Activated CD8-positive, alpha-beta T cell treated with anti-CD3 and anti-CD28 coated beads for 36 hours (primary cell): ENCODE measurements around the gene ADA. TPM values are rescaled to one million over a fixed set of nuclear protein-coding genes. Genes with fewer than 3 reads are reported as not detected.

Source experiments
- ATAC-seq: fragments of 200-7000 bp; cut with Tn5 transposase; one replicate; pipeline ENCODE4 v1.10.0; 2021; ENCODE audit warnings: mild to moderate bottlenecking, moderate library complexity
- CTCF ChIA-PET: fragments of 350-600 bp; sonication (Branson Sonifier 250); formaldehyde crosslinking; loops from one replicate; lab custom pipeline; 2021; ENCODE audit warnings: antibody characterized with exemption; lab: Charles Lee
- POLR2A ChIA-PET: fragments of 350-600 bp; sonication (Branson Sonifier 250); formaldehyde crosslinking; loops from one replicate; lab custom pipeline; 2021; ENCODE audit warnings: antibody characterized with exemption; lab: Charles Lee
- DNase-seq: peaks from one replicate; pipeline ENCODE4 v3.0.0-alpha.2; 2020
- H3K27ac Mint-ChIP-seq: one replicate; pipeline ENCODE4 v1.8.0; 2021; ENCODE audit warnings: mild to moderate bottlenecking, mixed read lengths
- H3K27me3 Mint-ChIP-seq: one replicate; pipeline ENCODE4 v1.8.0; 2021; ENCODE audit warnings: mixed read lengths
- H3K36me3 Mint-ChIP-seq: one replicate; pipeline ENCODE4 v1.8.0; 2021; ENCODE audit warnings: low read depth, mixed read lengths
- H3K4me1 Mint-ChIP-seq: one replicate; pipeline ENCODE4 v1.8.0; 2021; ENCODE audit warnings: low read depth, mixed read lengths
- H3K4me3 Mint-ChIP-seq: one replicate; pipeline ENCODE4 v1.8.0; 2021; ENCODE audit warnings: mild to moderate bottlenecking, moderate library complexity, mixed read lengths
- H3K9me3 Mint-ChIP-seq: one replicate; pipeline ENCODE4 v1.8.0; 2021; ENCODE audit warnings: mixed read lengths
- intact Hi-C: fragments of 100-400 bp; cut with micrococcal nuclease; formaldehyde crosslinking; loops from one replicate; pipeline ENCODE4 v1.10.0; 2022
- total RNA-seq, 2 experiments: library from RNA; stranded (reverse); gene quantifications; one replicate each; pipeline ENCODE4 v1.2.3, GENCODE V29; 2021
- TF ChIP-seq, protein P1 (sequence below): fragments of 200-600 bp; IDR thresholded peaks from one replicate; pipeline ENCODE4 v1.8.0; 2022; ENCODE audit warnings: antibody characterized with exemption, mild to moderate bottlenecking

ADA gene
- total RNA-seq, 2 experiments from 2014 or later, result 32.8 to 36.7 TPM

DNA sequence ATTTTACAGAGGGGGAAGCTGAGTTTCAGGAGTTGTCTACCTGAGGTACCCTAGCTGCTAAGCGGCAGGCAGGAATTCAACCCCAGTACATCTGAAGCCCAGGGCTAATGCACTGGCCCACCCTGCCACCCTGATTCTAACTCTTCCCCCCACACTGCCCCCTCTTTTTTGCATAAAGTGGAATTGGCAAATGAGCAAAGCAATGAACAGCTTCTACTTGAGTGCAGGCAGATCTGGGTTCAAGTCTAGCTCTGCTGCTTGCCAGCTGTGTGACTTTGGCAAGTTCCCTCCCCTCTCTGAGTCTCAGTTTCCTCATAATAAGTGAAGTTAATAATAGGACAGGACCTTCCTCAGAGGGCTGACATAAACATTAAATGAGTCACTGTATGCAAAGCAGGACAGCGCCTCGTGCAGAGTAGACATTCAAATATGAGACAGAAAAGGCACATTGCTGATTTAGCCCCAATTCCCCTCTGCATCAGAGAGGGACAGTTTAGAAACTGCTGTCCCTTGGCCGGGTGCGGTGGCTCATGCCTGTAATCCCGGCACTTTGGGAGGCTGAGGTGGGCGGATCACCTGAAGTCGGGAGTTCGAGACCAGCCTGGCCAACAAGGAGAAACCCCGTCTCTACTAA, 4.7 kb downstream of the ADA start:
- POLR2A ChIA-PET, result interaction anchor here (1.2 kb wide), 1 partner anchor 38 kb away, joined by 3 read pairs; no protein-coding TSS in a partner anchor
- DNase-seq, result peak; percentile 61
- Mint-ChIP-seq H3K4me1 (peaks cover 70% of the 10 kb centered on the region), H3K4me3 (peak overlapping the region; percentile 35), H3K9me3 (no peaks in the 10 kb centered on the region), H3K27ac (peak overlapping the region; percentile 90), H3K27me3 (no peaks in the 10 kb centered on the region), H3K36me3 (no peaks in the 10 kb centered on the region)
- TF ChIP-seq, protein P1, sequence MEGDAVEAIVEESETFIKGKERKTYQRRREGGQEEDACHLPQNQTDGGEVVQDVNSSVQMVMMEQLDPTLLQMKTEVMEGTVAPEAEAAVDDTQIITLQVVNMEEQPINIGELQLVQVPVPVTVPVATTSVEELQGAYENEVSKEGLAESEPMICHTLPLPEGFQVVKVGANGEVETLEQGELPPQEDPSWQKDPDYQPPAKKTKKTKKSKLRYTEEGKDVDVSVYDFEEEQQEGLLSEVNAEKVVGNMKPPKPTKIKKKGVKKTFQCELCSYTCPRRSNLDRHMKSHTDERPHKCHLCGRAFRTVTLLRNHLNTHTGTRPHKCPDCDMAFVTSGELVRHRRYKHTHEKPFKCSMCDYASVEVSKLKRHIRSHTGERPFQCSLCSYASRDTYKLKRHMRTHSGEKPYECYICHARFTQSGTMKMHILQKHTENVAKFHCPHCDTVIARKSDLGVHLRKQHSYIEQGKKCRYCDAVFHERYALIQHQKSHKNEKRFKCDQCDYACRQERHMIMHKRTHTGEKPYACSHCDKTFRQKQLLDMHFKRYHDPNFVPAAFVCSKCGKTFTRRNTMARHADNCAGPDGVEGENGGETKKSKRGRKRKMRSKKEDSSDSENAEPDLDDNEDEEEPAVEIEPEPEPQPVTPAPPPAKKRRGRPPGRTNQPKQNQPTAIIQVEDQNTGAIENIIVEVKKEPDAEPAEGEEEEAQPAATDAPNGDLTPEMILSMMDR, result no peak
- CTCF ChIA-PET, result interaction anchor here (0.9 to 2.0 kb wide), 4 partner anchors 22 to 262 kb away, joined by 3 to 9 read pairs (median 4); no protein-coding TSS in a partner anchor
- ATAC-seq, result no peak
- intact Hi-C loops, result no loop called here

GRCh38 chr20:44646023-44646640, 5.4 kb downstream of the ADA start:
- TF ChIP-seq, protein P1, result no peak
- Mint-ChIP-seq H3K36me3 (peaks cover 3% of the 10 kb centered on the region), H3K9me3 (no peaks in the 10 kb centered on the region), H3K27me3 (no peaks in the 10 kb centered on the region), H3K4me1 (peaks cover 74% of the 10 kb centered on the region), H3K27ac (peak overlapping the region; percentile 90), H3K4me3 (peak overlapping the region; percentile 35)
- intact Hi-C loops, result no loop called here
- POLR2A ChIA-PET, result interaction anchor here (0.9 to 1.7 kb wide), 4 partner anchors 13 to 39 kb away, joined by 3 to 4 read pairs (median 3); no protein-coding TSS in a partner anchor
- peak; percentile 41 for DNase-seq
- ATAC-seq, result peak; percentile 19
- CTCF ChIA-PET, result interaction anchor here (0.9 to 2.0 kb wide), 4 partner anchors 22 to 262 kb away, joined by 3 to 9 read pairs (median 4); no protein-coding TSS in a partner anchor

- TF ChIP-seq, protein P1, result no peak
- intact Hi-C loops, result no loop called here
- H3K9me3 Mint-ChIP-seq, result no peaks in the 10 kb centered on the region
- CTCF ChIA-PET, result interaction anchor here (1.5 kb wide), 1 partner anchor 38 kb away, joined by 6 read pairs; no protein-coding TSS in a partner anchor
- POLR2A ChIA-PET, result interaction anchor here (0.6 to 1.7 kb wide), 5 partner anchors 12 to 762 kb away, joined by 3 to 5 read pairs (median 3); no protein-coding TSS in a partner anchor
- peak overlapping the region; percentile 96 for H3K27ac Mint-ChIP-seq
- H3K27me3 Mint-ChIP-seq, result no peaks in the 10 kb centered on the region
- ATAC-seq (peak; percentile 66), DNase-seq (peak; percentile 64)
- H3K36me3 Mint-ChIP-seq, result peaks cover 8% of the 10 kb centered on the region
- H3K4me1 Mint-ChIP-seq, result peaks cover 65% of the 10 kb centered on the region
- H3K4me3 Mint-ChIP-seq, result peak overlapping the region; percentile 40
Measured at GRCh38 chr20:44644667-44645131, 6.8 kb downstream of the ADA start.

GRCh38 chr20:44644230-44644617, 7.3 kb downstream of the ADA start:
- ATAC-seq (no peak), DNase-seq (no peak)
- TF ChIP-seq, protein P1, result no peak
- CTCF ChIA-PET, result interaction anchor here (1.5 kb wide), 1 partner anchor 39 kb away, joined by 6 read pairs; no protein-coding TSS in a partner anchor
- POLR2A ChIA-PET, result interaction anchor here (0.6 to 1.7 kb wide), 5 partner anchors 12 to 762 kb away, joined by 3 to 5 read pairs (median 3); partner anchors contain the start of gene TTPAL
- Mint-ChIP-seq H3K27ac (peak overlapping the region; percentile 96), H3K4me3 (no peak overlapping the region), H3K9me3 (no peaks in the 10 kb centered on the region), H3K4me1 (peaks cover 63% of the 10 kb centered on the region), H3K27me3 (no peaks in the 10 kb centered on the region), H3K36me3 (peaks cover 10% of the 10 kb centered on the region)
- intact Hi-C loops, result no loop called here
